Skin of body (tissue), 2 donors: ENCODE measurements around the gene JUN. TPM values are rescaled to one million over a fixed set of nuclear protein-coding genes. Genes with fewer than 3 reads are reported as not detected.
"Not testable (repeated sequence)": the region's sequence is repeated elsewhere in the genome, so short reads cannot be mapped to it uniquely, and the experiment has no call there.

Source experiments
- DNase-seq: peaks from one replicate; lab custom pipeline; 2025; lab: John Stamatoyannopoulos, UW
- total RNA-seq: library from RNA; depleted of rRNA; stranded (reverse); fragments of >200 nt; gene quantifications from one replicate; pipeline ENCODE4 v1.2.3, GENCODE V29; 2014

JUN gene
- total RNA-seq, 1 donor from 2014 or later: 151 TPM

DNA sequence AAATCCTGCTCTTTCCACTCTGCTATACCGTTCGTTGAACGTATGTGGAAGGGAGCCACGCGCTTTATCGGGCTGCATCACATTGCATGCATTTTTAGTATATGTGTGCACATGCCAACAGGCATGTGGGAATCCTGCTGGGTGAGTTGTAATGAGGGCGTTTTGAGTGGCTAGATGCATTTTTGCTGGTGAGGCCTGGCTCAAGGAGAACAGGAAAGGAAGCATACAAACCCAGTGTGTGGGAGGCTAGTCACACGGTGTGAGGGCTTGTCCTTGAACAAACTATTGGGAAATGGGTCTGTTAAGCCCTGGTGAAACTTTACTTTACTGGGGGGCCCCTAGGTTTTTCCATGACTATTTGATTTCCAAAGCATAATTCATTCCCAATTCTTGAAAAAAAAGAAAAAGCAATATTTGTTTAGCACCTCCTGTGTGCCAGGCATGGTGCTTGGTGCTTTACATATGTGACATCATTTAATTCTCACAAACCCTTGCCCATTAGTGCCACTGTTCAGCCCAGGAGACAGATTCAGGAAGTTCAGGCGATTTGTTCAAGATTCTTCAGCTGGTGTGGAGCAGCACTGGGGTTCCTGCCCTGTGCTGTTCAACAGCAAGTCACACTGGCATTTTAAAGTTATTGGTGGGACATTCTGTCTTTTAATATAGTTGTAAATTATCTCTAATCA lies 25.6 kb upstream of the JUN start:
- DNase-seq: no peak

- no peak for DNase-seq
Observed at GRCh38 chr1:58808077-58808476, 24.2 kb upstream of the JUN start.

GRCh38 chr1:58805716-58806571 lies 22.1 kb upstream of the JUN start:
- no peak for DNase-seq

GRCh38 chr1:58804853-58805565 lies 21.2 kb upstream of the JUN start:
- no peak for DNase-seq

DNA sequence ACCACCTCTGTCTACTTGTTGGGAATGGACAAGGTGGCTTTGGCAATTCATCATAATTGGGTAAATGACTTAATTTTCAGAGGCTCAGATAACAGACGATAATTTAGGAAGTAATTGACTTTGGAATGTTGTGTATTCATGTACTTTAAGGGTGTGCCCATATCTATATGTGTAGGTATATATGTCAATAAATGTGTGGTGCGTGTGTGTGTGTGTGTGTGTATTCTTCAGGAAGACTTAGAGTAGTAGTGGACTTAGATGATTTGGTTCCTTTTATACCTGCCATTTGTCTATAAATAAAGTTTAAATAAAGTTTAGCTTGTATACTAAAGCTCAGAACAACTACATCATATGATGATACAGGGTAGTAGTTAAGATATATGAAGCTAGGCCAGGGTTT lies 20.0 kb upstream of the JUN start:
- no peak for DNase-seq

- no peak for DNase-seq
Observed at GRCh38 chr1:58802640-58803399, 19.0 kb upstream of the JUN start.

DNA sequence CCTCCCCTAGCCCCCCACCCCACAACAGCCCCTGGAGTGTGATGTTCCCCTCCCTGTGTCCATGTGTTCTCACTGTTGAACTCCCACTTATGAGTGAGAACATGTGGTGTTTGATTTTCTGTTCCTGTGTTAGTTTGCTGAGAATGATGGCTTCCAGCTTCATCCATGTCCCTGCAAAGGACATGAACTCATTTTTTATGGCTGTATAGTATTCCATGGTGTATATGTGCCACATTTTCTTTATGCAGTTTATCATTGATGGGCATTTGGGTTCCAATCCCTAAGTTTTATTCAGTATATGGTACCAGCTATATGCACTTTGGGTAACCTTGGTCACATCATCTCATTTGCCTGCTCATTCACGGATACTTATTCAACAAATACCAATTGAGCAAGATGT lies 17.4 kb upstream of the JUN start:
- not testable (repeated sequence) for DNase-seq

DNA sequence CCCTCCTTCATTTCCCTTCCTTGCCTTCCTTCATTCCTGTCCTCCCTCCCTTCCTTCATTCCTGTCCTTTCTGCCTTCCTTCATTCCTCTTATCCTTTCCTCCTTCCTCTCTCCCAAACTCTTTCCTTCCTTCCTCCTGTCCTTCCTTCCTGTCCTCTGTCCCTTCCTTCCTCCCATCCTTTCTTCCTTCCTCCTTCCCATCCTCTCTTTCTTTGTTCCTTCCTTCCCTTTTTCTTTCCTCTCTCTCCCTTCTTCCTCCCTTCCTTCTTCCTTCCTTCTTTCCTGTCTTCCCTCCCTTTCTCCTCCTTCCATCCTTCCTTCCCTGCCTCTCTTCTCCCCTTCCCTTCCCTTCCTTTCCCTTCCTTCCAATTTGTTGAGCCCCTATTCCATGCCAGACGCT lies 15.8 kb upstream of the JUN start:
- DNase-seq: no peak

DNA sequence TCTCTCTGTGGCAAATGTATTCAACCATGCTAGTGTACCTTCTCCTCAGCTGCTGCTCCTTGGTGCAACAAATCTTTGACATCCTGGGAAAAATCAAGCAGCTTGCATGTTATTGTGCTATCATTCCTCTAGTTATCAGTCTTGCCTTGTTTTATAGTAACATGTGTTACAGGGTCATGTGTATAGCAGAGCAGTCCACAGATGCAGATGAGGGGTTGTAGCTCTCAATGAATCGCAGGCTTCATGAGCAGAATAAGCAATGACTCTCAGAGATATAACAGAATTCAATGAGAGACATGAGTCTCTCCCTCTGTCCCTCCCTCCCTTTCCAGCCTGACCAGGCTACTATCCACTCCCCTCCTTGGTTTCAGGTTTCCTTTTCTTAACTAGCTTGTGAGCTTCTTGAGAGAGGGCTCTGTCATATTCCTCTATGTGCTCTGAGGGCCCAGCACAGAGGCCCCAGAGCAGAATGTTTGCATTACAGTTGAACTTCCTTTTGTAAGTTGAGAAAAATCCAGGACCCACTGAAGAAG lies 15.1 kb upstream of the JUN start:
- DNase-seq: no peak

DNA sequence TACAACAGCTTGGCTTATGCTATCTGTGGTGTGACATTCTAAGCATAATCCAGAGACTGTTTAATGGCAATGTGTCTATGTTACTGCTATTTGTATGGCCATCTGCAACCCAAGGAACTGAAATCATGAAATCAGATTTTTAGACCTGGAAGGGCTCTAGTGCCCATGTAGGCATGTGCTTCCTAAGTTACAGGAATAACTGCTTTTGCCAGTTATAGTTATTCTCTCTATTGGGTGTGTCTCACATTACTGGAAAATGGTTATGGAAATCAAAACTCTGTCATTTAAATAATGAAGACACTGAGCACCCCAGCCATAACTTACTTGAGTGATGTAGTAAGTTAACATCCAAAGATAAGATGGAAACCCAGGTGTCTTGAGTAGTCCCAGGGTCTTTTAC lies 12.6 kb upstream of the JUN start:
- no peak for DNase-seq

GRCh38 chr1:58794585-58794984 lies 10.7 kb upstream of the JUN start:
- DNase-seq: no peak

DNA sequence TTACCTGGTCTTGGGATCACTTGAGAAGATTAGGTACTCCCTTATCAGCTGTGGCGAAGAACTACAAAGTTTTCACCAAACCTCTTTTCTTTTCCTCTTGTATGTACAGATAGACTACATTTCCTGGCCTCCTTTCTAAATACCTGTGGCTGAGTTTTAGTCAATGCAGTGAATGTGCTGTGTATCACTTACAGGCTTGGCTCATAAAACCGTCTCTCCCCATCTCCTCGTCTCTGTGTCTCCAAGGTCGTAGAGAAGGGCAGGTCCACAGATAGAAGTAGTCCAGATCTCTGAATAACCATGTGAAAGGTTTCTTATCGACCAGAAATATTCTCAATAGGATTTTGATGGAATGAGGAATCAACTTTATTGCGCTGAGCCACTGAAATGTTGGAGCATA lies 9.0 kb upstream of the JUN start:
- DNase-seq: no peak

DNA sequence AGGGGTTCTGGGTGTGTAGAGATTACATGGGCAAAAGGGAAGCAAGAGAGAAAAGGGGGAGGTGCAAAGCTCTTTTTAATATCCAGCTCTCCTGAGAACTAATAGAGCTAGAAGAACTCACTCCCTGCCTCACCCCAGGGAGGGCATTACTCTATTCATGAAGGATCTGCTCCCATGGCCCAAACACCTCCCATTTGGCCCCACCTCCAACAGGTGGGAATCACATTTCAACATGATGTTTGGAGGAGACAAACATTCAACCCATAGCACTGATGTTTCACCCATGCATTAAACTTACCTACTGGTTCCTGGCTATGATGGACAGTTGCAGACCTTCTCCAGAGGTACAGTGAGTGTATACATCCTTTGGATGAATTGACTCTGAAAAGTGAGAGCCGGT lies 7.3 kb upstream of the JUN start:
- no peak for DNase-seq

GRCh38 chr1:58789996-58790660 lies 6.3 kb upstream of the JUN start:
- DNase-seq: no peak

DNA sequence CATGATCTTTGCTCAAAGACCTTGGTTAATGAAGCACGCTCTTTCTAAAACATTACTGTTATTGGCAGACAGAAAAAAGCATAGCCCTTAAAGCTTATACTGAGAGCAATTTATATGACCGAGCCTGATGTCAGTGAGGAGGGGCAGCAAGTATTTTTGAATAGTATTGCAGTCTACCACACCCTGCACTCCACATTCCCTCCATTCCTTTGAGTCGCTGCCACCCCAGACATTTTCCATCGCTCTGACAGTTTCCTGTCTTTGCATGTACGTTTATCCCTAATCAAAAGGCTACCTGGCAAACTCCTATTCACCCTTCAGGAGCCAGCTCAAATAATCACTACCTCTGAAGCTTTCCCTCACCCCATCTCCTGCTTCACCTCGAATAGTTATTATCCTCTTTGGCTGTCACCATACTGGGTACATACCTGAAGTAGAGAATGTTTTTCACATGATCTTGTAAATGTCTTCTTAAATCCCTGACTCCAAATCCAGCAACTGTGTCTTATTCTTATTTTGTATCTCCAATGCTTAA lies 5.5 kb upstream of the JUN start:
- DNase-seq: no peak

DNA sequence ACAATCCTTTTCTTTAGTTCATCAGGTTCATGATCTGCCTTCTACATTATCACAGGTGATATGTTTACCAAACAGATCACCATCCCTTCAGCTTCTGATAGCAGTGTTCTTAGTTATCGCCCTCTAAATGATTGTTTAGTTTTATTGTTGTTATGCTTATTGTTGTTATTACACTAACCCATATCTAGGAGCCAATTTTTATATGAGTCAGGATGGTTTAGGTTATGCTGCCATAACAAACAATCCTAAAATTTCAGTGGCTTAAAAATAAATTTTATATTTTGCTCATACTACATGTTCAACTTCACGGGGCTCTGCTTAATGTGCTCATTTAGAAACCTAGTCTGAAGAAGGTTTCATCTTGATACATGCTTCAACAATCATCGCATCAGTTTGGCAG lies 4.4 kb upstream of the JUN start:
- DNase-seq: no peak

GRCh38 chr1:58786927-58787245 lies 3.0 kb upstream of the JUN start:
- no peak for DNase-seq

DNA sequence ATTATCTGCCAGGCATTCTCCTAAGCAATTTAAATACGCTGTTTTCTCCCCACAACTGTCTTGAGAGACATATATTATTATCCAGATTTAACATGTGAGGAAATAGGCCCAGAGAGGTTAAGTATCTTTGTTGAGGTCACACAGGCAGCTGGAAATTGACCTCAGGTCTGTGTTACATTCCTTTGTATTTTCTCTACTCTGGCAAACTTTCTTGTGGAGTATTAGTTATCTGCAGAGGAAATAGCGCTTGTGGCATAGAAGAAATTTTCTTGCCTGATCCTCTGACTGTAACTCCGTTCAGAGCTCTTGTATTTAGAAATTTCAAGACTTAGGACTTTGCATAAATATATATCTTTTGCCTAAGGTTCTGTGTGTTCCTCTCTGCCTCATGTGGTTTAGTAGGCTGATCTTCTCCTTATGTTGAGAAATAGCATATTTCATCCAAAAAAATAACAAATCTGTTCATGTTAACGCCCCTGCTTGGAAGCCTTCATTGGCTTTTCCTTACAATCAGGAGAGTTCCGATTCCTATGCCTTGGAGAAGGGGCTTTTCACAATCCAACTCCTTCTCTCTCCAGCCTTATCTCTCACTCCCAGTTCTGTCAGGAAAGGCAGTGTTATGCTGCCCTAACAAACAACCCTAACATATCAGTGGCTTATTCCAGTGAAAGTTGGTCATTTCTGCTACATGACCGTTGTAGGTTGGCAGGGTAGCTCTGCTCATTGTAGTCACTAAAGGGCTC lies 2.5 kb upstream of the JUN start:
- DNase-seq: peak; percentile 77

- peak; percentile 87 for DNase-seq
Observed at GRCh38 chr1:58785442-58786058, 1.7 kb upstream of the JUN start.
